HepG2 (cell line): Measurements from ENCODE around the gene ITPK1. TPM values are rescaled to one million over a fixed set of nuclear protein-coding genes. Genes with fewer than 3 reads are reported as not detected.

Source experiments
- ATAC-seq: fragments of 200-7000 bp; cut with Tn5 transposase; 3 replicates; pipeline ENCODE4 v1.9.1; 2020; ENCODE audit warnings: mild to moderate bottlenecking, moderate library complexity
- BruUV-seq: library from RNA; stranded (reverse); fragments of 400-500 nt; replicated peaks from 2 replicates; lab custom pipeline; 2021; lab: Mats Ljungman, UMichigan
- CTCF ChIA-PET: fragments of 300-600 bp; formaldehyde crosslinking; extraction: SDS; loops from one replicate; lab custom pipeline; 2021; ENCODE audit warnings: low total read pairs, inconsistent platforms, low intra/inter-chr PET ratio; lab: Yijun Ruan, JAX
- POLR2A ChIA-PET: fragments of 350-600 bp; sonication (Branson Sonifier 250); formaldehyde crosslinking; loops from one replicate; lab custom pipeline; 2020; ENCODE audit warnings: antibody characterized with exemption, inconsistent platforms; lab: Yijun Ruan, JAX
- DNase-seq: peaks from one replicate; pipeline ENCODE4 v3.0.0-alpha.2; 2015; ENCODE audit warnings: low spot score
- FAIRE-seq: peaks from 3 replicates; lab custom pipeline; 2011; peaks lifted over from hg19 to GRCh38; lab: Jason Lieb, UNC
- H2AFZ ChIP-seq: one replicate; pipeline ENCODE4 v1.6.1; 2011; ENCODE audit warnings: low read length, inconsistent platforms
- H3K27ac ChIP-seq: fragments of 300-600 bp; 3 replicates; pipeline ENCODE4 v1.8.0; 2011; ENCODE audit warnings: mixed run types, mild to moderate bottlenecking, mixed read lengths, low read length, inconsistent platforms; ENCODE audit not compliant: insufficient read depth; ENCODE audit errors: extremely low read length
- H3K27me3 ChIP-seq, 2 experiments: fragments of 200-600 bp in 1 of 2; 2 replicates in 1 of 2; 3 replicates in 1 of 2; pipeline versions ENCODE4 v1.6.0 to v1.8.0; 2011; ENCODE audit warnings: low read length in 2 of 2, mild to moderate bottlenecking in 2 of 2, moderate library complexity in 2 of 2, inconsistent platforms in 1 of 2; ENCODE audit not compliant: insufficient read depth in 2 of 2, control insufficient read depth in 1 of 2
- H3K36me3 ChIP-seq, 2 experiments: fragments of 200-600 bp in 1 of 2; replicated peaks in 1 of 2; 2 replicates in 1 of 2; 3 replicates in 1 of 2; pipeline versions ENCODE4 v1.5.1 to v1.8.0; 2011; ENCODE audit warnings: low read length in 2 of 2, inconsistent platforms in 1 of 2; ENCODE audit not compliant: insufficient read depth in 2 of 2, control insufficient read depth in 1 of 2
- H3K4me1 ChIP-seq: 2 replicates; pipeline ENCODE4 v1.5.1; 2012; ENCODE audit warnings: low read length, inconsistent platforms; ENCODE audit not compliant: insufficient read depth
- H3K4me2 ChIP-seq: 2 replicates; pipeline ENCODE4 v1.6.0; 2011; ENCODE audit warnings: low read depth, low read length, inconsistent platforms
- H3K4me3 ChIP-seq, 3 experiments: fragments of 200-600 bp in 1 of 3; sonication (generic), shearing (Covaris generic) in 1 of 3; replicated peaks in 1 of 3; 2 replicates each; pipeline ENCODE4 v1.5.1; 2011 to 2016; ENCODE audit warnings: low read length in 3 of 3, inconsistent platforms in 2 of 3, low read depth in 2 of 3, mild to moderate bottlenecking in 2 of 3, control low read depth in 1 of 3, mixed read lengths in 1 of 3; ENCODE audit not compliant: insufficient read depth in 1 of 3
- H3K79me2 ChIP-seq: one replicate; pipeline ENCODE4 v1.6.1; 2011; ENCODE audit warnings: low read length, inconsistent platforms; ENCODE audit not compliant: insufficient read depth
- H3K9ac ChIP-seq: 2 replicates; pipeline ENCODE4 v1.6.0; 2011; ENCODE audit warnings: mild to moderate bottlenecking, low read depth, low read length, inconsistent platforms; ENCODE audit not compliant: insufficient read depth
- H3K9me3 ChIP-seq: 2 replicates; pipeline ENCODE4 v1.5.1; 2012; ENCODE audit warnings: mild to moderate bottlenecking, low read length
- H4K20me1 ChIP-seq: 2 replicates; pipeline ENCODE4 v1.6.0; 2011; ENCODE audit warnings: inconsistent platforms, mild to moderate bottlenecking, low read length, moderate library complexity; ENCODE audit not compliant: insufficient read depth
- MAX ChIP-seq: IDR thresholded peaks from 2 replicates; pipeline ENCODE4 v1.6.1; 2012; ENCODE audit warnings: inconsistent platforms
- TAF1 ChIP-seq: sonication (generic); formaldehyde crosslinking; IDR thresholded peaks from 2 replicates; pipeline ENCODE4 v1.4.0; 2020; ENCODE audit warnings: missing genetic modification reagents
- ZFX ChIP-seq: sonication (generic); formaldehyde crosslinking; IDR thresholded peaks from 2 replicates; pipeline ENCODE4 v1.4.0; 2020; ENCODE audit warnings: mild to moderate bottlenecking, low read depth, missing genetic modification reagents, moderate library complexity
- ZNF180 ChIP-seq: sonication (generic); formaldehyde crosslinking; IDR thresholded peaks from 2 replicates; pipeline ENCODE4 v1.4.0; 2020; ENCODE audit warnings: low read depth, missing genetic modification reagents, borderline replicate concordance
- ZNF431 ChIP-seq: sonication (generic); formaldehyde crosslinking; IDR thresholded peaks from 2 replicates; pipeline ENCODE4 v1.9.0; 2022; ENCODE audit warnings: missing genetic modification reagents, low read depth, mild to moderate bottlenecking, borderline replicate concordance
- ZNF552 ChIP-seq: sonication (generic); formaldehyde crosslinking; IDR thresholded peaks from 2 replicates; pipeline ENCODE4 v1.9.0; 2022; ENCODE audit warnings: missing genetic modification reagents, mild to moderate bottlenecking, borderline replicate concordance
- ZNF598 ChIP-seq: sonication (generic); formaldehyde crosslinking; IDR thresholded peaks from 2 replicates; pipeline ENCODE4 v1.5.1; 2020; ENCODE audit warnings: mild to moderate bottlenecking, missing genetic modification reagents, borderline replicate concordance
- ZNF687 ChIP-seq: sonication (generic); formaldehyde crosslinking; IDR thresholded peaks from 2 replicates; pipeline ENCODE4 v1.5.1; 2020; ENCODE audit warnings: mild to moderate bottlenecking, missing genetic modification reagents, moderate library complexity
- ZSCAN5A ChIP-seq: sonication (generic); formaldehyde crosslinking; IDR thresholded peaks from 2 replicates; pipeline ENCODE4 v1.8.0; 2022; ENCODE audit warnings: mild to moderate bottlenecking, missing genetic modification reagents, borderline replicate concordance
- WGBS: methylation state at CpG from one replicate; pipeline ENCODE4 v1.1.6; 2017; ENCODE audit warnings: low lambda C conversion rate; 5-methylcytosine and 5-hydroxymethylcytosine counted together
- in situ Hi-C: cut with HindIII; loops from 2 replicates; pipeline ENCODE4 v1.10.0; 2017; ENCODE audit warnings: low pct_unique_long_range_greater_than_20kb; ENCODE audit not compliant: extremely low pct_ligation_motif_present
- intact Hi-C: fragments of 100-400 bp; cut with micrococcal nuclease; formaldehyde crosslinking; loops from one replicate; pipeline ENCODE4 v1.10.0; 2022; ENCODE audit not compliant: unreplicated experiment
- polyA plus RNA-seq, 8 experiments: library from polyadenylated mRNA; depleted of rRNA in 3 of 8; stranded (reverse) in 7 of 8; unstranded in 1 of 8; fragments of >200 nt; fragmentation: Illumina TruSeq in 4 of 8; extraction: Trizol in 4 of 8; gene quantifications; 2 replicates each; pipeline versions ENCODE4 v1.2.1 to v1.2.3, GENCODE V29; 2011 to 2016; ENCODE audit warnings: low read depth in 4 of 8, missing spikeins in 1 of 8, mixed read lengths in 1 of 8; ENCODE audit not compliant: insufficient read depth in 1 of 8
- total RNA-seq, 5 experiments: library from RNA; depleted of rRNA; stranded (reverse); fragments of >200 nt; fragmentation: Illumina TruSeq; extraction: Trizol; gene quantifications; 2 replicates each; pipeline ENCODE4 v1.2.3, GENCODE V29; 2016; ENCODE audit warnings: low read depth in 1 of 5
- TF ChIP-seq, protein P1 (sequence below): sonication (generic); formaldehyde crosslinking; IDR thresholded peaks from 2 replicates; pipeline ENCODE4 v1.5.1; 2020; ENCODE audit warnings: missing genetic modification reagents, mild to moderate bottlenecking, borderline replicate concordance

ITPK1 gene
- total and polyA plus RNA-seq, 2 of the 13 experiments (the other 11 are each of a cell fraction or from before 2014, with no cell fraction given) = 20.5 to 47.5 TPM

- peak; percentile 61 for ATAC-seq
- FAIRE-seq = no peak
- intact Hi-C loops = no loop called here
These were observed 151.3 kb downstream of the ITPK1 start for GRCh38 chr14:92964124-92965109.

More at GRCh38 chr14:92964124-92965109, 151.3 kb downstream of the ITPK1 start:
- H3K9ac ChIP-seq = no peak overlapping the region
- peaks cover 0 to 6% of the 10 kb centered on the region in 2 experiments; a peak in 1 of 5 replicates for H3K36me3 ChIP-seq
- peaks cover 29% of the 10 kb centered on the region for H3K4me1 ChIP-seq
- ChIA-PET CTCF (no interaction called here), POLR2A (interaction anchor here (1.3 kb wide), 1 partner anchor 242 kb away, joined by 3 read pairs; the partner anchor contains the start of gene GON7)
- H4K20me1 ChIP-seq = no peaks in the 10 kb centered on the region
- TF ChIP-seq ZSCAN5A (CRISPR knock-in tag) (no peak), ZNF687 (CRISPR knock-in tag) (peak; percentile 21; the same call in 1 of the 2 replicates), ZNF598 (CRISPR knock-in tag) (no peak), MAX (peak; percentile 17; the same call in 1 of the 2 replicates), ZNF431 (CRISPR knock-in tag) (peak; percentile 100), ZNF180 (no peak), TAF1 (CRISPR knock-in tag) (no peak), ZFX (CRISPR knock-in tag) (peak; percentile 27; the same call in 1 of the 2 replicates), ZNF552 (CRISPR knock-in tag) (no peak)
- TF ChIP-seq, protein P1, sequence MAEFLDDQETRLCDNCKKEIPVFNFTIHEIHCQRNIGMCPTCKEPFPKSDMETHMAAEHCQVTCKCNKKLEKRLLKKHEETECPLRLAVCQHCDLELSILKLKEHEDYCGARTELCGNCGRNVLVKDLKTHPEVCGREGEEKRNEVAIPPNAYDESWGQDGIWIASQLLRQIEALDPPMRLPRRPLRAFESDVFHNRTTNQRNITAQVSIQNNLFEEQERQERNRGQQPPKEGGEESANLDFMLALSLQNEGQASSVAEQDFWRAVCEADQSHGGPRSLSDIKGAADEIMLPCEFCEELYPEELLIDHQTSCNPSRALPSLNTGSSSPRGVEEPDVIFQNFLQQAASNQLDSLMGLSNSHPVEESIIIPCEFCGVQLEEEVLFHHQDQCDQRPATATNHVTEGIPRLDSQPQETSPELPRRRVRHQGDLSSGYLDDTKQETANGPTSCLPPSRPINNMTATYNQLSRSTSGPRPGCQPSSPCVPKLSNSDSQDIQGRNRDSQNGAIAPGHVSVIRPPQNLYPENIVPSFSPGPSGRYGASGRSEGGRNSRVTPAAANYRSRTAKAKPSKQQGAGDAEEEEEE (CRISPR knock-in tag) = no peak
- no peaks in the 10 kb centered on the region for H3K27me3 ChIP-seq
- 74% methylated on average over 10 of the region's 12 CpGs for WGBS
- H3K4me2 ChIP-seq = peak overlapping the region; percentile 40
- no peak overlapping the region for H3K27ac ChIP-seq
- H3K9me3 ChIP-seq = no peaks in the 10 kb centered on the region
- in situ Hi-C loops = no loop called here
- H3K4me3 ChIP-seq = no peak overlapping the region; a peak in 1 of 6 replicates
- no peaks in the 10 kb centered on the region for H3K79me2 ChIP-seq
- H2AFZ ChIP-seq = no peak overlapping the region
- DNase-seq = no peak
- BruUV-seq = no TSS peak
